K562 (cell line): ENCODE measurements around the gene SUV39H2. TPM values are rescaled to one million over a fixed set of nuclear protein-coding genes. Genes with fewer than 3 reads are reported as not detected.
A peak's percentile ranks its signal among the peaks of the same experiment; 100 is the strongest.

Experiments
- AFF1 ChIP-seq, 2 experiments: fragments of 450-650 bp; IDR thresholded peaks; 2 replicates each; pipeline ENCODE4 v1.6.1; 2018; ENCODE audit warnings: mild to moderate bottlenecking in 2 of 2, low read depth in 1 of 2; ENCODE audit not compliant: partially characterized antibody in 2 of 2
- CEBPB ChIP-seq: fragments of 450-650 bp; IDR thresholded peaks from 2 replicates; pipeline ENCODE4 v1.6.1; 2016; ENCODE audit warnings: missing genetic modification characterization, missing compliant biosample characterization
- ERF ChIP-seq: fragments of 450-650 bp; formaldehyde crosslinking; IDR thresholded peaks from 2 replicates; pipeline ENCODE4 v1.4.0; 2020; ENCODE audit warnings: mild to moderate bottlenecking, mixed read lengths
- HDAC8 ChIP-seq: fragments of 450-650 bp; IDR thresholded peaks from 2 replicates; pipeline ENCODE4 v1.6.1; 2016; ENCODE audit warnings: mild to moderate bottlenecking, missing genetic modification characterization, moderate library complexity, missing compliant biosample characterization
- HMGN3 ChIP-seq: IDR thresholded peaks from 2 replicates; pipeline ENCODE4 v1.6.1; 2011; ENCODE audit warnings: borderline replicate concordance, low read depth, mild to moderate bottlenecking, mixed read lengths, low read length; ENCODE audit not compliant: insufficient read length; ENCODE audit errors: extremely low read depth
- ILF3 ChIP-seq: fragments of 450-650 bp; IDR thresholded peaks from 2 replicates; pipeline ENCODE4 v1.6.1; 2018; ENCODE audit warnings: antibody characterized with exemption, mild to moderate bottlenecking, moderate library complexity, borderline replicate concordance
- MBD2 ChIP-seq: sonication (generic); IDR thresholded peaks from 2 replicates; pipeline ENCODE4 v1.6.1; 2016; ENCODE audit warnings: low read depth, borderline replicate concordance
- PHF20 ChIP-seq: fragments of 450-650 bp; IDR thresholded peaks from 2 replicates; pipeline ENCODE4 v1.6.1; 2018; ENCODE audit not compliant: partially characterized antibody
- RBBP5 ChIP-seq: fragments of 200-600 bp; sonication (generic); IDR thresholded peaks from 2 replicates; pipeline ENCODE4 v1.6.1; 2012; ENCODE audit warnings: borderline replicate concordance, mild to moderate bottlenecking, low read length, control low read depth, inconsistent platforms; ENCODE audit not compliant: insufficient read depth, poor library complexity, severe bottlenecking
- TBP ChIP-seq: optimal IDR thresholded peaks from 2 replicates; pipeline ENCODE3; 2011; ENCODE audit warnings: low read depth, low read length, improper control_type of control experiment
- TEAD1 ChIP-seq, 2 experiments: fragments of 450-650 bp in 1 of 2; sonication (generic) in 1 of 2; formaldehyde crosslinking; IDR thresholded peaks; 2 replicates each; pipeline versions ENCODE4 v1.4.0 to v1.8.0; 2020 to 2022; ENCODE audit warnings: mild to moderate bottlenecking in 2 of 2, missing genetic modification reagents in 1 of 2
- UBTF ChIP-seq, 2 experiments: IDR thresholded peaks; 2 replicates each; pipeline ENCODE4 v1.6.1; 2012; ENCODE audit warnings: improper control_type of control experiment in 2 of 2, low read depth in 2 of 2, low read length in 2 of 2, borderline replicate concordance in 1 of 2
- YY1 ChIP-seq, 3 experiments: IDR thresholded peaks; 2 replicates each; pipeline ENCODE4 v1.6.1; 2011; ENCODE audit warnings: low read length in 2 of 3, mild to moderate bottlenecking in 2 of 3, moderate library complexity in 2 of 3, borderline replicate concordance in 1 of 3, control low read depth in 1 of 3, low read depth in 1 of 3; ENCODE audit not compliant: insufficient read depth in 3 of 3, insufficient replicate concordance in 2 of 3, control insufficient read depth in 1 of 3, insufficient read length in 1 of 3; ENCODE audit errors: extremely low read depth in 1 of 3
- ZNF740 ChIP-seq, 3 experiments: fragments of 200-800 bp in 1 of 3; sonication (Bioruptor generic) in 1 of 3; sonication (generic) in 1 of 3; formaldehyde crosslinking in 1 of 3; IDR thresholded peaks; 2 replicates each; pipeline versions ENCODE4 v1.6.1 to v1.8.0; 2016 to 2022; ENCODE audit warnings: mild to moderate bottlenecking in 2 of 3, missing compliant biosample characterization in 2 of 3, missing genetic modification characterization in 2 of 3, missing genetic modification reagents in 1 of 3
- polyA plus RNA-seq, 8 experiments: library from polyadenylated mRNA; depleted of rRNA in 4 of 8; stranded (reverse) in 5 of 8; unstranded in 3 of 8; fragments of >200 nt; fragmentation: Nextera tagmentation in 2 of 8; fragmentation: Illumina TruSeq in 1 of 8; extraction: Ambion mirVana in 2 of 8; extraction: Trizol in 1 of 8; gene quantifications; 2 replicates each; pipeline versions ENCODE4 v1.2.1 to v1.2.3, GENCODE V29; 2011 to 2014; ENCODE audit warnings: inconsistent platforms in 1 of 8, missing spikeins in 1 of 8
- total RNA-seq, 7 experiments: library from RNA; depleted of rRNA in 6 of 7; stranded (reverse); fragments of >200 nt in 6 of 7; fragmentation: Illumina TruSeq in 2 of 7; extraction: Trizol in 2 of 7; gene quantifications; 2 replicates each; pipeline versions ENCODE4 v1.2.1 to v1.2.3, GENCODE V29; 2011 to 2021; ENCODE audit warnings: low replicate concordance in 1 of 7

Gene SUV39H2
- total and polyA plus RNA-seq, 9 of the 15 experiments (the other 6 are each of a cell fraction or from before 2014, with no cell fraction given) = 24.1 to 54.3 (median 41.3) TPM

GRCh38 chr10:14878266-14879123 lies at the start of gene SUV39H2 (continued):
- peak; percentile 56 to 84; a peak in 1 of 4 replicates for TF ChIP-seq UBTF (IDR thresholded peaks at IDR 0.05; ENCODE audit: borderline replicate concordance in 1 of 2, low read depth in 2 of 2, low read length in 2 of 2)
- TF ChIP-seq TBP = peak; percentile 67
- TF ChIP-seq YY1 (IDR thresholded peaks at IDR 0.05; ENCODE audit: borderline replicate concordance in 1 of 3, control insufficient read depth in 1 of 3, extremely low read depth in 1 of 3, insufficient read depth in 3 of 3, insufficient read length in 1 of 3, insufficient replicate concordance in 2 of 3, low read depth in 1 of 3, low read length in 2 of 3) = peak; percentile 77 to 96 (median 94)
- TF ChIP-seq RBBP5 = peak; percentile 95
- no peak for TF ChIP-seq CEBPB (tag)
- 0 out of 2 replicates have a peak, but pooled peaks have one; percentile 8 for TF ChIP-seq ERF (CRISPR knock-in tag)
- 0 out of 2 replicates have a peak, but pooled peaks have one; percentile 10 for TF ChIP-seq ILF3
- TF ChIP-seq HDAC8 (tag) = peak; percentile 29; the same call in 1 of the 2 replicates
- TF ChIP-seq TEAD1 (CRISPR knock-in tag; IDR thresholded peaks at IDR 0.05) = 0 out of 4 replicates have a peak, but pooled peaks of 1 of the 2 experiments have one; percentile 49
- peak; percentile 59 for TF ChIP-seq PHF20
- TF ChIP-seq AFF1 (IDR thresholded peaks at IDR 0.05; ENCODE audit: low read depth in 1 of 2, partially characterized antibody in 2 of 2) = no peak
- TF ChIP-seq HMGN3 = peak; percentile 40
- TF ChIP-seq MBD2 = 0 out of 2 replicates have a peak, but pooled peaks have one; percentile 2
- peak; percentile 78 for TF ChIP-seq ZNF740 (CRISPR knock-in tag; IDR thresholded peaks at IDR 0.05)
- TF ChIP-seq ZNF740 (tag; IDR thresholded peaks at IDR 0.05) = no peak
